ENCODE data around the gene NUP93. TPM values are rescaled to one million over a fixed set of nuclear protein-coding genes. Genes with fewer than 3 reads are reported as not detected.

Gene NUP93
- total RNA-seq, 3 donors from 2014 or later = 31.0 to 45.6 (median 40.8) TPM

DNA sequence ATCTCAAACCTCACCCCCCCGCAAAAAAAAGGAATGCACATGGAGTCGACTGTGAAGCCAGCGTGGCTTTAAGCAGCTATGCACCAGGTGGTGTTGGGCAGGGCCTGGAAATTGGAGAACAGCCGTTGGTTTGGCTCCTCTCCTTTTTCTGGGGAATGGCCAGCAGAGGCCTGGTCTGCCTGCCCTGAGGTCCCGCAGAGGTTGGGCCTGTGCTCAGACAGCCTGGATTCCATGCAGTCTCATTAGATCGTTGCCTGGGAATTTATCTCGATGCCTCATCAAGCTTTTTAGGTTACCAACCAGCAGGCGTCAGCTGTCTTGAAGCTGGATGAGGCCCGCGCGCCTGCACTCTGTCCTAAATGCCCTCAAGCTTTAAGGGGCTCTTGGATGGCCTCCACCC, 144.9 kb downstream of the NUP93 start:
- Histone ChIP-seq H3K36me3 (ENCODE audit: low read depth) (no peaks in the 10 kb centered on the region), H3K4me1 (ENCODE audit: low read depth) (no peaks in the 10 kb centered on the region), H3K4me3 (no peak overlapping the region), H3K9me3 (no peaks in the 10 kb centered on the region)
- intact Hi-C loops (cut with DNase I, micrococcal nuclease) = no loop called here
- TF ChIP-seq, protein P1, sequence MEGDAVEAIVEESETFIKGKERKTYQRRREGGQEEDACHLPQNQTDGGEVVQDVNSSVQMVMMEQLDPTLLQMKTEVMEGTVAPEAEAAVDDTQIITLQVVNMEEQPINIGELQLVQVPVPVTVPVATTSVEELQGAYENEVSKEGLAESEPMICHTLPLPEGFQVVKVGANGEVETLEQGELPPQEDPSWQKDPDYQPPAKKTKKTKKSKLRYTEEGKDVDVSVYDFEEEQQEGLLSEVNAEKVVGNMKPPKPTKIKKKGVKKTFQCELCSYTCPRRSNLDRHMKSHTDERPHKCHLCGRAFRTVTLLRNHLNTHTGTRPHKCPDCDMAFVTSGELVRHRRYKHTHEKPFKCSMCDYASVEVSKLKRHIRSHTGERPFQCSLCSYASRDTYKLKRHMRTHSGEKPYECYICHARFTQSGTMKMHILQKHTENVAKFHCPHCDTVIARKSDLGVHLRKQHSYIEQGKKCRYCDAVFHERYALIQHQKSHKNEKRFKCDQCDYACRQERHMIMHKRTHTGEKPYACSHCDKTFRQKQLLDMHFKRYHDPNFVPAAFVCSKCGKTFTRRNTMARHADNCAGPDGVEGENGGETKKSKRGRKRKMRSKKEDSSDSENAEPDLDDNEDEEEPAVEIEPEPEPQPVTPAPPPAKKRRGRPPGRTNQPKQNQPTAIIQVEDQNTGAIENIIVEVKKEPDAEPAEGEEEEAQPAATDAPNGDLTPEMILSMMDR (IDR thresholded peaks at IDR 0.05) = no peak
- DNase-seq = no peak
- no peak for ATAC-seq

DNA sequence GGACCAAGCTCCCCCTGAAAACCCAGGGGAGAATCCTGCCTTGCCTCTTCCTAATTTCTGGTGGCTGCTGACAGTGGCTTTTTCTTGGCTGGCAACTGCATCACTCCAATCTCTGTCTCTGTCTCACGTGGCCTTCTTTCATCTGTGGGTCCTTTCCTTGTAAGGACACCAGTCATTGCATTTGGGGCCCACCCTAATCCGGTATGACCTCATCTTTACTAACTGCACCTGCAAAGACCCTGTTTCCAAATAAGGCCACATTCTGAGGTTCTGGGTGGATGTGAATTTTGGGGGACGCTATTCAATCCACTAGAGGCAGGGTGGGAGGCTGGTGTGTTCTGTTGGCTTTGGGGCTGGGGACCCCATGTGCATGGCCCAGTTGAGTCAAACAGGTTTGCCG, 146.1 kb downstream of the NUP93 start:
- DNase-seq (no peak), ATAC-seq (no peak)
- intact Hi-C loops (cut with DNase I, micrococcal nuclease) = no loop called here
- H3K36me3 ChIP-seq (ENCODE audit: low read depth) = no peaks in the 10 kb centered on the region
- no peaks in the 10 kb centered on the region for H3K4me1 ChIP-seq (ENCODE audit: low read depth)
- H3K4me3 ChIP-seq = no peak overlapping the region
- H3K9me3 ChIP-seq = no peaks in the 10 kb centered on the region
- TF ChIP-seq, protein P1 (IDR thresholded peaks at IDR 0.05) = no peak

- Histone ChIP-seq H3K4me3 (no peak overlapping the region), H3K36me3 (ENCODE audit: low read depth) (no peaks in the 10 kb centered on the region), H3K4me1 (ENCODE audit: low read depth) (no peaks in the 10 kb centered on the region), H3K9me3 (no peaks in the 10 kb centered on the region)
- TF ChIP-seq, protein P1 (IDR thresholded peaks at IDR 0.05) = no peak
- no peak for DNase-seq
- intact Hi-C loops (cut with DNase I, micrococcal nuclease) = no loop called here
- ATAC-seq = no peak
Observed at GRCh38 chr16:56877486-56878182, 147.7 kb downstream of the NUP93 start.

GRCh38 chr16:56878282-56878854, 148.4 kb downstream of the NUP93 start:
- H3K4me1 ChIP-seq (ENCODE audit: low read depth) = no peaks in the 10 kb centered on the region
- DNase-seq = no peak
- intact Hi-C loops (cut with DNase I, micrococcal nuclease) = no loop called here
- TF ChIP-seq, protein P1 (IDR thresholded peaks at IDR 0.05) = no peak
- ATAC-seq = no peak
- no peaks in the 10 kb centered on the region for H3K36me3 ChIP-seq (ENCODE audit: low read depth)
- no peak overlapping the region for H3K4me3 ChIP-seq
- H3K9me3 ChIP-seq = no peaks in the 10 kb centered on the region

- Histone ChIP-seq H3K4me1 (ENCODE audit: low read depth) (no peaks in the 10 kb centered on the region), H3K4me3 (no peak overlapping the region), H3K9me3 (no peaks in the 10 kb centered on the region), H3K36me3 (ENCODE audit: low read depth) (no peaks in the 10 kb centered on the region)
- ATAC-seq = no peak
- TF ChIP-seq, protein P1 (IDR thresholded peaks at IDR 0.05) = no peak
- DNase-seq = no peak
- intact Hi-C loops (cut with DNase I, micrococcal nuclease) = no loop called here
Observed at GRCh38 chr16:56879276-56879675, 149.3 kb downstream of the NUP93 start.
